GM20431 (cell line): ENCODE results near the gene C1QL4.
"Not testable (repeated sequence)": the region's sequence is repeated elsewhere in the genome, so short reads cannot be mapped to it uniquely, and the experiment has no call there.

ENCODE experiments used
- in situ Hi-C: fragments of 300-500 bp; cut with MseI, MboI; formaldehyde crosslinking; loops from one replicate; pipeline ENCODE4 v1.15.0; 2020; ENCODE audit warnings: low sequenced_read_pairs; ENCODE audit not compliant: unreplicated experiment

The C1QL4 gene

DNA sequence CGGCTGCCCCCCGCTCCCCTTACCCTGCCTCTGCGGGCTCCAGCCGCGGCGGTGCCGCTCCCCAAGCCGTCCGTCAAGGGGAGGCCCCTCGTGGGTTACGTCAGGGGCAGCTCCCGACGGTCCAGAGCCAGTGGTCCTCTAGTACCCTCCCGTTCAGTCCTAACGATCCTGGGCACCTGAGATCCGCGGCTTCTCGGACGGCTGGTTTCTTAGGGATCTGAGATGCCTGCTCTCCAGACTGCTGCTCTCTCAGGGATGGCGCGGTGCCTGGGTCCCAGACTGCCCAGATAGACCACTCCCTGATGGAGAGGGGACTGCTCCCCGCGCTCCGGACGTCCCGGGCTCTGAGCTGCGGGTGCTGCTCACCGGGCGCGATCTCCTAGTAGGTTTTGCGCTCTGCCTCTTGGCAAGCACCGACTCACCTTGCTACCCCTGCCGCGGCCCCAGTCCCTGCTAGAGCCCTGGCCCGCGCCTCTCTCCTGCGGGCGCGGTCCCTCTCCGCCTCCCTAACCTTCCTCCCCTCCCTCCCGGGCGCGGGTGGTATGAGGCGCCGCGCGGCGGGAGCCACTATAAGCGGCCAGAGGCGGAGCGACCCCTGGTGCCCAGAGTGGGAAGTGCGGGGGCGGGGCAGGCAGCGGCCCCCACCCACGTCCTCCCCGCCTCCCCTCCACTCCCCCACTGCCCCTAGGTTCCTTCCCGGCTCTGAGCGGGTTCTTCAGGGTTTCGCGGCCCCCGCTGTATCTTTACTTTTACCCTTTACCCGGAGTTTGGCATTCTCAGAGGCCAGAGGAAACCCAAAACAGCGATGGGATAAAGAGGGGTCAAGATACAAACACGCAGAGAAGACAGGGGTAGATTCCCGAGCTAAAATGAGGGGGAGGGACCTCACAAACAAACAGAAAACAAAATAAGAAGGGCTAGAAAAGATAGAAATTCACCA, at the start of gene C1QL4:
Gene C1QL4, minus strand, starts transcription at position 544 of the 940 bp plus-strand sequence. CDS start 711 bp downstream, outside the sequence.
- in situ Hi-C loops, result no loop called here

DNA sequence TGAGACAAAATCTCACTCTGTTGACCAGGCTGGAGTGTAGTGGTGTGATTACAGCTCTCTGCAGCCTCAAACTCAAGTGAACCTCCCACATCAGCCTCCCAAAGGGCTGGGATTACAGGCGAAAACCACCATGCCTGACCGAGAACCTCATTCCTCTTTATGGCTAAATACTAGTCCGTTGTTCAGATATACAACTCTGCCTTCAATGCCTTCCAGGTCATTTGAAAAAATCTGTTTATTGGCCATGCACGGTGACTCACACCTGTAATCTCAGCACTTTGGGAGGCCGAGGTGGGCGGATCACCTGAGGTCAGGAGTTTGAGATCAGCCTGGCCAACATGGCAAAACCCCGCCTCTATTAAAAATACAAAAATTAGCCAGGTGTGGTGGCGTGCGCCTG, 43.2 kb upstream of the C1QL4 start:
- in situ Hi-C loops, result not testable (repeated sequence)

DNA sequence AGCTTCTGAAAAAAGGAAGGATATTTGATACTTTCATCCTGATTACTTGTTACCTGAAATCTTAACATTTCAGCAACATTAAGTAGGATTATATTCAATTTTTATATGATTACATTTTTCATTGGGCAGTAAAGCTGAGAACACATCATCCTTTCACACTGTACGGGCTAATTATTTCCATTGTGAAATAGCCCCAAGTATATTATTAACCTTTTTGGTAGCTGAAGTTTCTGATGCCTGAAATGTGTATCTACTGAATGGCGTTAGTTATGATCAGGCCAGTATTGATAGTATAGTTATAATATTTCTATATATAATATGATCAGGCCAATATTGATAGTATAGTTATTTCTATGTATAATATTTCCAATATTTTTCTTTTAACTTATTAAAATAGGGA, 40.4 kb upstream of the C1QL4 start:
- in situ Hi-C loops, result no loop called here

DNA sequence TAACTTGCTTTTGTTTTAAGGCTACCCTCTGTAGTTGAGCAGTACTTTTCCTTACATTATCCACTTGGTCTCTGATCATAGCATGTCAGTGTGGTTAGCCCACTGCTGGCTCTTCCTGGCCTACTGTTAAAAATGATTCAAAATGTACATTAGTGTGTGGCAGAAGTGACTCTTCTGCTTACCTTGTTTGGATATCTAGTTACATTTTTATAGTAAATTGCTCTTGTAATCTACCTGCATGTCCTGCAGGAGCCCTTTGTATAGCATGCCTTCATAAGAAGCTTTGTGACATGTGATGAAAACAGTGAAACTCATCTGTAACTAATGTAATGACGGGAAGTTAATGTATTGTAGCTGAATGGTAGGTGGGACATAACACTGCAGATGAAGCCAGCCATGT, 38.4 kb upstream of the C1QL4 start:
- in situ Hi-C loops, result no loop called here

DNA sequence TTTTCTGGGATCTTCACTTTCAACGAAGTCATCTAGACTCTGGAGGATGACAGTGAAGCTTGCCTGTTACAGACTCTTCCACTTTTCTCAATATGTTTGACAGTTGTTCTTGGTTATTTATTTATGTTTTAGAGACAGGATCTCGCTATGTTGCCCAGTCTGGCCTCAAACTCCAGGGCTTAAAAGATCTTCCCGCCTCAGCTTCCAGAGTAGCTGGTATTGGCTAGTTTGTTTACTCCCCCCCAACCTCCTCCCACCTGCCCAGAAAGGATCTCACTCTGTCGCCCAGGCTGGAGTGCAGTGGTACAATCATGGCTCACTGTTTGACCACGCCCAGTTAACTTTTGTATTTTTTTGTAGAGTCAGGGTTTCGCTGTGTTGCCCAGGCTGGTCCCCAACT, 33.6 kb upstream of the C1QL4 start:
- in situ Hi-C loops, result no loop called here

DNA sequence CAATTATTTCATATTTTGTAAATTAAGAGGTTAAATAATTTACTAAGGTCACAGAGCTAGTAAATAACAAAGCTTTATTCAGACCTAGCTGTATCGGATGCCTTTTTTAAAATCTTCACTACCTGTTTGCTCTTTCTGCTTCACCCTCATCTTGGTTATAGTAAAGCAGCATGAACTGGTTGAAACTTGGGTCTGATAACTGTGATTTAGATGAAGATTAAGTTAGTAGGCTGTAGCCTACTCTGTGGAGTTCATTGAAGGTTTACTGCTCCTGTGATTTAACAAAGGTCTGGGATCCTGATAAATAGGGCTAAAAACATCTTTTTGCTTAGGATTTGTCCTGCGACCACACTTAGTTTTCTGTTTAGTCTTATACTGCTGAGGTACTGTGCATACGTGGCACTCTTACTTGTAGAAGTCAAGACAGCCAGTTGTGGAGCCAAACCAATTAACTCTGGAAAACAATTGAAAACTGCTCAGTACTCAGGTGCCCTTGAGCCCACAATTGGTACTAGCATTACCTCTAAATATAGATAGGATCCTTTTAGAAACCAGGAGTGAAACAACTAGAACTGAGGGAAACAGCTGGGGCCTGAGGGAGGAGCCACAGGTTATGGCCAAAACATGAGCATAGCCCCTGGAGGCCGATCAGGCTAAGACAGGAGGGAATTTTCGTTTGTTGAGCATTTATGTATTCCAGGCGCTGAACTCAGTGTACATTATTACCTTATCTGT, 32.6 kb upstream of the C1QL4 start:
- in situ Hi-C loops, result loop anchor here (10.0 kb wide), 1 partner anchor 145 kb away; no protein-coding TSS in a partner anchor

DNA sequence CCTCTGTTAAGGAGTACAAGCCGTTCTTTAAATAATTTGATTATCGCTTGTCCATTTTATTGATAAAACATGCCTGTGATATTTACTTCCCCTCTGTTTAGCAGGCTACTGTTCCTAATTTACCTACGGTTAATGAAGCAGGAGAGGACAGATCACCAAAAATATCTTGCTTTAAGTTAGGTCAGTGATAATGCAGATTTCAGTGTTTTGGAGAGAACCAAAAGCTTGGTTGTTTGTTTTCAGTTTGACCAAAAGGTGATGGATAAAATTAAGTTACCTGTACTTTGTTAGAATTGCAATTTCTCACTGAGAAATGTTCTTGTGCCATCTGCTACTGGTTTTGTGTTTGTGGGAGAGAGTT, 31.2 kb upstream of the C1QL4 start:
- in situ Hi-C loops, result loop anchor here (10.0 kb wide), 1 partner anchor 147 kb away; no protein-coding TSS in a partner anchor

DNA sequence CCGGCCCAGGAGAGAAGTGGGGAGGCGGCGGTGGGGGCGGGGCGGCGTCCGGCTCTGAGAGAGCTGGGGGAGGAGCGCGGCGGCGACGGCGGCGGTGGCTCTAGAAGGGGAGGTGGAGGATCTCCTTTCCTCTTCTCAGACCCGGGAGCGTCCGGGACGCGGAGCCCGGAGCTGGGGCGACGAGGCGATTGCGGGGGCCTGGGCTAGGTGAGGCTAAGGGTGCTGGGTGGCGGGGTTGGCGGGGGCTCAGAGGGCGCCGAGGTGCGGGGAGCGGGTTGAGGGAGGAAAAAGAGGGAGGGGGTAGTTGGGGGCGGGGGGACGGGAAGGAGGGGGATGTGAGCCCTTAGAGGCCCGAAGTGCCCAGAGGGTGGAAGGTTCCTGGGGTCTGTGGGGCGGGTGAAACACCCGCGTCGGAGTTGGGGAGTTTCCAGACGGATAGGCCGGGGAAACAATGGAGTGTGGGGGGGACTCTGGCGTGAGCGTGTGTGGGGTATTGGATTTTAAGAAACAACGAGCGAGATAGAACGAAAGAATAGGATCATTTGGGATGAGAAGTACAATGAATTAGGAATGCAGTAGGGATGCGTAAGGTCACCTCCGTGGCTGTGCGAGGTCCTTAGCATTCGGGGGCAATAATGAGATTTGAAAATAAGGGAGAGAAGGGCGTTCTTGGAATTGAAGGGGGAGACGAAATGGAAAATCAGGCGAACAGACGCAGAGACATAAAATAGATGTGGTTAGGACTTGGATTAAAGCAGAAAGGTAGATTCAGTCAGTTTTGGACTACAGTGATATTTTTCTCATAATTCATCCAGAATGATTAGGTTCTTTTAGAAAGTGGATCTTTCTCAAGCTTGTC, 30.6 kb upstream of the C1QL4 start, which contains the start of gene SPATS2:
Gene SPATS2, plus strand, starts transcription at position 82 of the 859 bp plus-strand sequence. CDS start 93,551 bp downstream, outside the sequence.
- in situ Hi-C loops, result loop anchor here (10.0 kb wide), 1 partner anchor 147 kb away; no protein-coding TSS in a partner anchor

DNA sequence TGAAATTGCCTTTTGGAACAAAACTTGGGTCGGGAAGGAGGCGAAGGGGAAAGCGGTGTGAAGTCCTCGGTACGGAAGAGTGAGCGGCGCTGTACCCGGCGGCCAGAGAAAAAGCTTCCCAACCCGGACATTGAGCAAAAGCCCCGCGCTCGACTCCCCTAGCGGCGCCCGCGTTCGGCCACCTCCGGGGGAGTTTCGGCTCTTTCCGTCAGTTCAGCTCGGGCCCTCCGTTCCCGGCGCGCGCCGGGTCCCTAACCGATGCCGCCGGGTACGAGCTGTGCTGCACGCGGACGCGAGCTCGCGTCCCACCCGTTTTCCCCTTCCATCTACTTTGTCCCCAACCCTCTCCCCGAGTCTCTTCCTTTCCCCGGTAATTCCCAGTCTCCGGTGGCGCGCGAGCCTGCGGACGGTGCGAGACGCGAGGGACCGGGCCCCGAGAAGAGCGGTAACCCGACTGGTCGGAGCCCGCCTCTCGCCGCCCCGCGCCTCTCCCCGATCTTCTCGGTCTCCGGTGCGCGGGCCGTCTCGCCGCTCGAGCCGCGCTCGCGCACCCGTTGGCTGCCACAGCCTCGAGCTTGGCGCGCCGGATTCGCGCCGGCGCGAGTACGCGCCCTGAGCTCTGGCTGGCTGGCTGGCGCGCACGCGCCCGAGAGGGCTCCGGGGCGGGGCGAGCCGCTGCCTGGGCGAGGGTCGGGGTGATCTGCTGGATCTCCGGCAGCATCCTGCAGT, 29.8 kb upstream of the C1QL4 start:
- in situ Hi-C loops, result loop anchor here (10.0 kb wide), 1 partner anchor 148 kb away; no protein-coding TSS in a partner anchor

DNA sequence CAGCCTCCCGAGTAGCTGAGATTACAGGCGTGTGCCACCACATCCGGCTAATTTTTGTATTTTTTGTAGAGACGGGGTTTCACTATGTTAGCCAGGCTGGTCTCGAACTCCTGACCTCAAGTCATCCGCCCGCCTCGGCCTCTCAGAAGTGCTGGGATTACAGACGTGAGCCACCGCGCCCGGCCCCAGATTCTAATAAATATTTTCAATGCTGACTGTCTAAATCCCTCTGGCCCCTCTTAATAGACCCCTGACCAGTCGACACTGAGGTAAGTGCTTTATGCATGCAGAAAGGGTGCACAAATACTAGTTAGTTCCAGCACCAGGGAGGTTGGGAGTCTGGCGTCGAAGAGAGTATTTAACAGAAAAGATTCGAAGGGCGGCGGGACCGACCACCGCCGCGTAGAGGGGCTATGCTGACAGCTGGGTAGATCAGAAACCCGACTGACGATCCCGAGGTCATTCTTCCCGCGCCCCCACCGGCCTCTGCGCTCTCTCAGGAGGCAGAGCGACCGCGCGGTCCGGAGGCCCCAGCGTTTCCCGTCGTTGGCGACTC, 29.2 kb upstream of the C1QL4 start:
- in situ Hi-C loops, result loop anchor here (10.0 kb wide), 1 partner anchor 149 kb away; no protein-coding TSS in a partner anchor

DNA sequence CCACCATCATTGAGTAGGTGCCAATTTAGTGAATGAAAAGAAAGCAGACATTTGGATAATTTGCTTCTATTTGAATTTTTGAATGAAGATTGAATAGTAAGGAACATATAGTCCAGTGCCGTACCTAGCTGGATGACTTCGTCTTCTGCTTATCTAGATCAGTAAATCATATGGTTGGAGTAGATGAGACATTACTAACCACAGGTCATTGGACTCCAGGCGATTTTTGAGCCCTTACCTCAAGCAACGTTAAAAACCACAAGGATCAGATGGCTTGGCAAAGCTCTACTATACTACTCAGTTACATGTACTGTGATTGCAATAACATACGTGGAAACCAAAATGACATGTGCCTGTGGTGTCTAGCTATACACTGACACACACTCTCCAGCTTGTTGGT, 28.6 kb upstream of the C1QL4 start:
- in situ Hi-C loops, result loop anchor here (10.0 kb wide), 1 partner anchor 149 kb away; no protein-coding TSS in a partner anchor

DNA sequence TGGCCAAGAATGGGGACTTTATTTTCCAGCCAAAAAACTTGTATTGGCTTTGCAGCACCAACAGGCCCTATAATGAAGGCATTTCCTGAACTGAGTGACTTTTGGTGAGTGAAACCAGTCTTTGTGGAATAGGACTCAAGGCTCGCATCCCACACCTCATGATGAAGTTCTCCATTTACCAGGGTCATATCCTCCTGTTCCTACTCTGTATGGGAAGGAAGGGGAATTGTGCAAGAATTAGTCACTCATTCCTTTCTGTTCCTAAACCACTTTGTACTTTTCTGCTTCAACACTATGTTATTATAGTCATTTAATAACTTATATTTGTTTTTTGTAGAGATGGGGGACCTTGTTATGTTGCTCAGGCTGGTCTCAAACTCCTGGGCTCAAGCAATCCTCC, 28.0 kb upstream of the C1QL4 start:
- in situ Hi-C loops, result loop anchor here (10.0 kb wide), 1 partner anchor 150 kb away; no protein-coding TSS in a partner anchor

DNA sequence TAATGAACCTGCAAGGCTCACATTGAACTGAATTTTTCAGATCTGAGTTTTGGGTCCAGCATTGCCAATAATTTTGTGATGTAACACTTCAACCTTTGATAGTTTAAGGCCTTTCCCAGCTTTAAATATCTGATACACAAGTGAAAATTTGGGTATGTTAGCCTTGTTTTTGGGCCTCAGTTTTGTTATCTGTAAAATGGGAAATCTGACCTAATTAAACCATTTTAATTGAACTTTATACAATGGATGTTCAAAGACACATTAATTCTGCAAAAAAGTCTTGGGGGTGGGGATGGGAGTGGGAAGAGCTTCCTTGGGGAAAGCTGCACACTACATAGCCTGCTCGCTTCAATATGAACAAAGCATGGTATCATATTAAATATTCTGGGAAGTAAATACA, 25.1 kb upstream of the C1QL4 start:
- in situ Hi-C loops, result loop anchor here (10.0 kb wide), 1 partner anchor 153 kb away; no protein-coding TSS in a partner anchor

DNA sequence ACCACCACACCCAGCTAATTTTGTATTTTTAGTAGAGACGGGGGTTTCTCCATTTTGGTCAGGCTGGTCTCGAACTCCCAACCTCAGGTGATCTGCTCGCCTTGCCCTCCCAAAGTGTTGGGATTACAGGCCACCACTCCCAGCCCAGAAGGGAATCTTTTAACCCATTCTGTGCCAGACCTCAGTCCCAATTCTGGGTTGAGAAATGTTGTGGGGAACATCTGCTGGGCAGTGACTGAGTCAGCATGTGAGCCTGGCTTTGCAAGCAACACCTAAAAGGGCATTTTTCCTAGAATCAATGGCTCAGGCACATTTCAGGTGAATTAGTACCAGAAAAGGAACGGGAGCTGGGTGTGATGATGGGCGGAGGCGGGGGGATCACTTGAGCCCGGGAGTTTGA, 22.7 kb upstream of the C1QL4 start:
- in situ Hi-C loops, result loop anchor here (10.0 kb wide), 1 partner anchor 155 kb away; no protein-coding TSS in a partner anchor

DNA sequence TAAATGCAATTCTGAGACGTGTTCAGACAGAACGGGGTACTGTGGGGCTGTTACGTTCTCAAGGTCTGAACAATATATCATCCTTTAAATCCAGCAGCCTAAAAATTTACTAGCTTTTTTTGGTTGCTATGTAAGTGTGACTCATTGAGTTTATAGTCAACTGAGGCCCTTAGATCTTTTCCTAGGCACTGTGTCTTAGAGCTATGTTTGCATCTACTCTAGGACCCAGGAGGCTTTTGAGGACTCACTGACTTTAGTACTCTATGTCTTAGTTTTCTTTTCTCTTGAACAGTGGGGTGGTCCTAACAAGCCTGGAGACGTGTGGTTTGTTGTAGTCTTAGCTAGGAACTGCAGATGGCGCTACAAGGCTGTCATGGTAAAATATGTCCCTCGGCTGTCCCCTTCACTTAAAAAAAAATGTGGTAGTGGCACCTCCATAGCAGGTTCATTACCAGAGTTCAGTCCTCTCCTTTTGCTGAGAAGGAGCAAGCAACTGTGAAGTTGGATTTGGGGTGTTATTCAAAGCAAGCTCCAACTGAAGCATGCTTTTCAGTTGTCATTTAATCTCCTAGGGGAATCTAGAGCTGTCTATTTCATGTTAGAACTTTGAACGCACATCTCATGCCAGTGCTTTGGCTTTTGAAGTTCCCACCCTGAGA, 21.6 kb upstream of the C1QL4 start:
- in situ Hi-C loops, result no loop called here

DNA sequence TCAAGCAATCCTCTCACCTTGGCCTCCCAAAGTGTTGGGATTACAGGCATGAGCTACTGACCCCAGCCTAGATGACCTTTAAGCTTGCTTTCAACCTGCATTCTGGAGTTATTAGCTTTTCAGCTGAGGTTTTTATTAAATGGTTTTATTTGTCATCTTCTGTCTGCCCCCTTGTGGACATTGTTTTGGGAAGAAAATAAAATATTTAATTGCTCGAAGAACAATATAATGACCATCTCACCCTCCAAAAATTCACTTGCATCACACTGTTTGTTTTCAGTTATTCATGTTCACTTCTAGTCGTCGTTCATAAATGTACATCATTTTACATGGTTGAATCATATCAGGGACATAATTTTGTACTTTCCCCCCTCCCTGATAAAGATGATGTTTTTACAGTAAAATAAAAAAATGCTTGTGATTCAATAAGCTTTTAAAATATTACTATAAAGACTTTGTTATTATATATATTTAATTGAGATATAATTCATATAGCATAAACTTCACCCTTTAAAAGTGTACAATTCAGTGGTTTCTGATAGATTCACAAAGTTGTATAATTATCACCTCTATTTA, 20.2 kb upstream of the C1QL4 start:
- in situ Hi-C loops, result no loop called here

DNA sequence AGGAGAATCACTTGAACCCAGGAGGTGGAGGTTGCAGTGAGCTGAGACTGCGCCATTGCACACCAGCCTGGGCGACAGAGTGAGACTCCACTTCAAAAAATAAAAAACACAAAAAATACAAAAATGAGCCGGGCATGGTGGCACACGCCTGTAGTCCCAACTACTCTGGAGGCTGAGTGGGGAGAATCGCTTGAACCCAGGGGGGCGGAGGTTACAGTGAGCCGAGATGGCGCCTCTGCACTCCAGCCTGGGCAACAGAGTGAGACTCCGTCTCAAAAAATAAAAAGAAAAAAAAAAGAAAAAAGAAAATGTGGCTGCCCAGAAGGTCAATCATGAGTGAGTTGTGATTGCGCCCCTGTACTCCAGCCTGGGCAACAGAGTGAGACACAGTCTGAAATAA, 18.9 kb upstream of the C1QL4 start:
- in situ Hi-C loops, result no loop called here

DNA sequence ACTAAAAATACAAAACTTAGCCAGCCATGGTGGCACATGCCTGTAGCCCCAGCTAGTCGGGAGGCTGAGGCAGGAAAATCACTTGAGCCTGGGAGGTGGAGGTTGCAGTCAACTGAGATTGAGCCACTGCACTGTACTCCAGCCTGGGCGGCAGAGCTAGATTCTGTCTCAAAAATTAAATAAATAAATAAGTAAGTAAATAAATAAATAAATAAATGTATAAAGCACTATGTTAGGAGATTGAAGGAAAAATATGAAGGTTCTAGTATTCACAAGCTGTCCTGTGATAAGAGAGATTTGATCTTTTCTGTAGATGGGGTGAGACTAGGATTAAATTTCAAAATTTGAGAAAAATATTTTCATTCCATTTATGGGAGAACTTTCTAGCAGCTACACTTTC, 15.4 kb upstream of the C1QL4 start:
- in situ Hi-C loops, result no loop called here
